Stomach (tissue), 9 donors: ENCODE data around the gene CNR1. TPM values are rescaled to one million over a fixed set of nuclear protein-coding genes. Genes with fewer than 3 reads are reported as not detected.

Experiments
- DNase-seq, 2 donors: peaks; one replicate each; pipeline versions ENCODE4 v3.0.0 to v3.0.0-alpha.2; 2013 to 2019
- H3K27ac ChIP-seq, 5 donors: fragments of 200-600 bp in 4 of 5; sonication (generic) in 4 of 5; one replicate each; pipeline ENCODE4 v1.5.1; 2013 to 2019; ENCODE audit warnings: mild to moderate bottlenecking in 1 of 5, moderate library complexity in 1 of 5
- H3K27me3 ChIP-seq, 3 donors: fragments of 200-600 bp; sonication (generic); one replicate each; pipeline ENCODE4 v1.5.1; 2017 to 2019; ENCODE audit warnings: mixed run types in 1 of 3
- H3K36me3 ChIP-seq, 4 donors: fragments of 200-600 bp; sonication (generic); 1 replicate in 3 of 4; 2 replicates in 1 of 4; pipeline ENCODE4 v1.5.1; 2016 to 2019
- H3K4me1 ChIP-seq, 4 donors: fragments of 200-600 bp; sonication (generic); one replicate each; pipeline ENCODE4 v1.5.1; 2016 to 2019
- H3K4me3 ChIP-seq, 4 donors: fragments of 200-600 bp; sonication (generic) in 3 of 4; one replicate each; pipeline ENCODE4 v1.5.1; 2016 to 2019; ENCODE audit warnings: mild to moderate bottlenecking in 1 of 4
- H3K9me3 ChIP-seq, 4 donors: fragments of 200-600 bp; sonication (generic); one replicate each; pipeline ENCODE4 v1.5.1; 2016 to 2019
- EP300 ChIP-seq: sonication (generic); formaldehyde crosslinking; IDR thresholded peaks from one replicate; pipeline ENCODE4 v1.6.1; 2017; ENCODE audit warnings: antibody characterized with exemption
- POLR2A ChIP-seq, 4 donors: fragments of 450-650 bp; IDR thresholded peaks; one replicate each; pipeline ENCODE4 v1.6.1; 2016; ENCODE audit warnings: antibody characterized with exemption in 4 of 4, control low read depth in 2 of 4, mild to moderate bottlenecking in 1 of 4, moderate library complexity in 1 of 4
- POLR2AphosphoS5 ChIP-seq, 3 donors: sonication (generic); formaldehyde crosslinking; IDR thresholded peaks; one replicate each; pipeline ENCODE4 v1.6.1; 2016; ENCODE audit warnings: antibody characterized with exemption in 3 of 3
- WGBS, 5 donors: extraction: QIAGEN DNeasy Blood & Tissue Kit in 3 of 5; methylation state at CpG; one replicate each; pipeline versions ENCODE4 v1.1.5 to v1.1.7; 2013 to 2018; 5-methylcytosine and 5-hydroxymethylcytosine counted together
- intact Hi-C: fragments of 100-400 bp; cut with DNase I; formaldehyde crosslinking; loops from one replicate; pipeline ENCODE4 v1.15.1; 2023; ENCODE audit warnings: low total_unique reads
- polyA plus RNA-seq, 3 donors: library from polyadenylated mRNA; stranded (reverse); fragments of 200-250 nt; gene quantifications; one replicate each; pipeline ENCODE4 v1.2.3, GENCODE V29; 2013
- total RNA-seq, 5 donors: library from RNA; depleted of rRNA; stranded (reverse); fragments of >200 nt; gene quantifications; one replicate each; pipeline versions ENCODE4 v1.1.0 to v1.2.3, GENCODE V29; 2014 to 2016
- TF ChIP-seq, protein P1 (sequence below), 7 experiments: fragments of 450-650 bp in 4 of 7; fragments of 200-600 bp in 3 of 7; sonication (generic) in 3 of 7; IDR thresholded peaks; one replicate each; pipeline ENCODE4 v1.5.1; 2016 to 2019; ENCODE audit warnings: antibody characterized with exemption in 7 of 7, control low read depth in 2 of 7, mild to moderate bottlenecking in 1 of 7
- donor health status: healthy with polysubstance abuse.
- donor health status: Bipolar disorder and iron deficiency.
- donor health status: healthy.

Gene CNR1
- total and polyA plus RNA-seq, 8 donors, result 0.31 to 15.2 (median 4.2) TPM

GRCh38 chr6:88166493-88167351 is 575 bp upstream of the CNR1 start:
- TF ChIP-seq EP300 (no peak), POLR2AphosphoS5 (IDR thresholded peaks at IDR 0.05) (no peak), POLR2A (IDR thresholded peaks at IDR 0.05) (no peak)
- TF ChIP-seq, protein P1, sequence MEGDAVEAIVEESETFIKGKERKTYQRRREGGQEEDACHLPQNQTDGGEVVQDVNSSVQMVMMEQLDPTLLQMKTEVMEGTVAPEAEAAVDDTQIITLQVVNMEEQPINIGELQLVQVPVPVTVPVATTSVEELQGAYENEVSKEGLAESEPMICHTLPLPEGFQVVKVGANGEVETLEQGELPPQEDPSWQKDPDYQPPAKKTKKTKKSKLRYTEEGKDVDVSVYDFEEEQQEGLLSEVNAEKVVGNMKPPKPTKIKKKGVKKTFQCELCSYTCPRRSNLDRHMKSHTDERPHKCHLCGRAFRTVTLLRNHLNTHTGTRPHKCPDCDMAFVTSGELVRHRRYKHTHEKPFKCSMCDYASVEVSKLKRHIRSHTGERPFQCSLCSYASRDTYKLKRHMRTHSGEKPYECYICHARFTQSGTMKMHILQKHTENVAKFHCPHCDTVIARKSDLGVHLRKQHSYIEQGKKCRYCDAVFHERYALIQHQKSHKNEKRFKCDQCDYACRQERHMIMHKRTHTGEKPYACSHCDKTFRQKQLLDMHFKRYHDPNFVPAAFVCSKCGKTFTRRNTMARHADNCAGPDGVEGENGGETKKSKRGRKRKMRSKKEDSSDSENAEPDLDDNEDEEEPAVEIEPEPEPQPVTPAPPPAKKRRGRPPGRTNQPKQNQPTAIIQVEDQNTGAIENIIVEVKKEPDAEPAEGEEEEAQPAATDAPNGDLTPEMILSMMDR (IDR thresholded peaks at IDR 0.05), result no peak
- peak in 1 of 2 donors; percentile 55 for DNase-seq
- Histone ChIP-seq H3K4me3 (peak overlapping the region; percentile 55 to 70 (median 56)), H3K27me3 (peaks cover 0 to 87% (median 54%) of the 10 kb centered on the region in 3 donors), H3K27ac (peak overlapping the region in 3 of 5 donors; percentile 18 to 53 (median 35)), H3K36me3 (no peaks in the 10 kb centered on the region), H3K9me3 (no peaks in the 10 kb centered on the region), H3K4me1 (peaks cover 21 to 26% (median 24%) of the 10 kb centered on the region in 4 donors)
- intact Hi-C loops, result no loop called here
- WGBS, 5 donors, result 1 to 3% (median 2%) methylated on average over 35 to 103 of the region's 103 CpGs

GRCh38 chr6:88165087-88165843 is 882 bp downstream of the CNR1 start:
- WGBS, 5 donors, result 6 to 9% (median 7%) methylated on average over 17 to 18 of the region's 18 CpGs
- intact Hi-C loops, result no loop called here
- H3K4me3 ChIP-seq, result peak overlapping the region; percentile 55 to 70 (median 56)
- TF ChIP-seq EP300 (no peak), POLR2AphosphoS5 (IDR thresholded peaks at IDR 0.05) (no peak)
- TF ChIP-seq, protein P1 (IDR thresholded peaks at IDR 0.05), result no peak
- no peaks in the 10 kb centered on the region for H3K36me3 ChIP-seq
- peaks cover 21 to 26% (median 24%) of the 10 kb centered on the region in 4 donors for H3K4me1 ChIP-seq
- H3K9me3 ChIP-seq, result no peaks in the 10 kb centered on the region
- peaks cover 0 to 100% (median 53%) of the 10 kb centered on the region in 3 donors for H3K27me3 ChIP-seq
- H3K27ac ChIP-seq, result peak overlapping the region in 2 of 5 donors; percentile 35 to 53
- DNase-seq, result no peak

GRCh38 chr6:88164061-88164460 is 2.1 kb downstream of the CNR1 start:
- no peak for TF ChIP-seq POLR2A (IDR thresholded peaks at IDR 0.05)
- TF ChIP-seq, protein P1 (IDR thresholded peaks at IDR 0.05), result no peak
- TF ChIP-seq POLR2AphosphoS5 (IDR thresholded peaks at IDR 0.05), result no peak
- TF ChIP-seq EP300, result no peak
- Histone ChIP-seq H3K27me3 (peaks cover 0 to 88% (median 41%) of the 10 kb centered on the region in 3 donors), H3K27ac (no peak overlapping the region), H3K4me3 (peak overlapping the region in 1 of 4 donors; percentile 6), H3K4me1 (peaks cover 21 to 26% (median 24%) of the 10 kb centered on the region in 4 donors), H3K36me3 (no peaks in the 10 kb centered on the region), H3K9me3 (no peaks in the 10 kb centered on the region)
- WGBS, 5 donors, result 64 to 78% (median 73%) methylated on average over 4 of the region's 4 CpGs
- intact Hi-C loops, result no loop called here
- no peak for DNase-seq

GRCh38 chr6:88163616-88164015 is 2.5 kb downstream of the CNR1 start:
- intact Hi-C loops, result no loop called here
- peaks cover 0 to 84% (median 41%) of the 10 kb centered on the region in 3 donors for H3K27me3 ChIP-seq
- no peaks in the 10 kb centered on the region for H3K36me3 ChIP-seq
- 55 to 74% (median 65%) methylated on average over 1 of the region's 1 CpG for WGBS, 5 donors
- TF ChIP-seq EP300, result no peak
- TF ChIP-seq, protein P1 (IDR thresholded peaks at IDR 0.05), result no peak
- TF ChIP-seq POLR2AphosphoS5 (IDR thresholded peaks at IDR 0.05), result no peak
- TF ChIP-seq POLR2A (IDR thresholded peaks at IDR 0.05), result no peak
- H3K9me3 ChIP-seq, result no peaks in the 10 kb centered on the region
- peak overlapping the region in 1 of 4 donors; percentile 6 for H3K4me3 ChIP-seq
- H3K27ac ChIP-seq, result no peak overlapping the region
- DNase-seq, result no peak
- H3K4me1 ChIP-seq, result peaks cover 21 to 26% (median 24%) of the 10 kb centered on the region in 4 donors
